Measurements from ENCODE around the gene TPX2.

TPX2 gene

DNA sequence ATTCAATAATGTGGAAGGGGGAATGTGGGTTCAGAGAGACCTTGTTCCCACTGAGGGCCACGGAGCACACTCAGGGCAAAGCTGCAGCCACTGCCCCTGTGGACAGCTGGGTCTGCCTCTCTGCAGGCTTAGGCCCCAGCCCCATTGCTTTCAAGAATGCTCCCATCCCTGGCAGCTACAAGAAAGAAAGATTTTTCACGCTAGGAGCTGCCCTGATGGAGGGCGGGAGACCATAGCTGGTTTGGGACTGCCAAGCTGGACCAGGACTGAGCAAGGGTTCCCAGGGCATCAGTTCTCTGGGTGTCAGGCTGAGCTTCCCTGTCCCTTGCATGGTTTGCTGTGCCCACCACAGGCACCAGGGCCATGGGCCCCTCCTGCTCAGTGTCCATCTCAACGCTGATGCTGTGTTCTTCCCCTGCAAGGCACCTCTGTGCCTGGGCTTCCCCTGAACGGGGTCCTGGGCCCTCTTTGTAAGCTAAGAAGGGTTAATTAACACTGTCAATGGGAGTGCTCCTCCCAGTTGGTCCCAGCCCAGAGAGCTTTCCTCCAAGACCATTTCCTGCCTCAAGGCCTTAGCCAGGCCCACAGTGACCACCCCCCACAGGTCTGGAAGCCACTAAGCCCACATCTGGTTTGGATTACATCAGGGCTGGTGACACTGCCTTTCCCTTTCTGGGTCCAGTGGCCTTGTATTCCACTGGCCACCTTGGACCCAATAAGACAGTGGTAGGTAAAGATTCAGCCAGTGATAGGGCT lies 97.9 kb downstream of the TPX2 start:
- no peak for DNase-seq

DNA sequence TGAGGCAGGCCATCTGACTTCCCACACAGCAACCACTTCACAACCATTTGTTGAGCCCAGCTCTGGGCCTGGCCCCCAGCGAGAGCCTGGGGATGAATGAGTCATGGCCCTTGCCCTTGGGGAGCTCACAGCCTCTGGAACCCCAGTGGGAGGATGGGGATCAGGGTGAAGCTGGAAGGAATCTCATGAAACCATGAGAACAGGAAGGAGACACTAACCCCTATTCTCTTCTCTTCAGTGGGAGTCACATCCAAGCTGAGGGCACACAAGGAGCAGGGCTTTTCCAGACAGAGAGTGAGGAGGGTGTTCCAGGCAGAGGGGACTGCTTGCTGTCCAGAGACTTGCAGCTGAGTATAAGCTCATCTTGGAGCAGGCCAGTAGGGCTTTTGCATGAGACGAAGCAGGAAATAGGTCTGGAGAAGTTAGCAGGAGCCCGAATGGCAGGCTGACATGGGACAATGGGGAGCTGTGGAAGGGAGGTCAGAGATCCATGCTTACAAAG lies 98.9 kb downstream of the TPX2 start:
- DNase-seq: no peak

DNA sequence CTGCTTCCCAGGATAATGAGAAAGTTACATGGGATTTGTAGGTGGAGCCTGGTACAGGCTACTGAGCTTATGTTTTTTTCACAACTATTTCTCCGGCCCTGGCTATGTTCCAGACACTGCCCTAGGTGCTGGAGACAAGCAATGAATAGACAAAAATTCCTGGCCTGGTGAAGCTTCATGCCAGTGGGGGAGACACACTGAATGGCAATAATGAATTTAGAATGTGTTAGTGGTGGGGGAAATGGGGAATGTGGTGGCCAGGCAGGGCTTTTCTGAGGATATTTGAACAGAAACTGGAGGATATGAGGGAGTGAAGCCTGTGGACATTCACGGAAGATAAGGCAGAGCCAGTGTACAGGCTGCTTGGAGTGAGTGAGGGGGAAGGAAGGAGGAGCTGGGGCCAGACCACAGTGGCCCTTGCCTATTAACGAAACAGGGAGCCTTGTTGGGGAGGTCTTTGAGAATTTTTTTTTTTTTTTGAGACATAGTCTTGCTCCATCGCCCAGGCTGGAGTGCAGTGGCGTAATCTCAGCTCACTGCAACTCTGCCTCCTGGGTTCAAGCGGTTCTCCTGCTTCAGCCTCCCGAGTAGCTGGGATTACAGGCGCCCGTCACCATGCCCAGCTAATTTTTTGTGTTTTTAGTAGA lies 99.7 kb downstream of the TPX2 start:
- no peak for DNase-seq

DNA sequence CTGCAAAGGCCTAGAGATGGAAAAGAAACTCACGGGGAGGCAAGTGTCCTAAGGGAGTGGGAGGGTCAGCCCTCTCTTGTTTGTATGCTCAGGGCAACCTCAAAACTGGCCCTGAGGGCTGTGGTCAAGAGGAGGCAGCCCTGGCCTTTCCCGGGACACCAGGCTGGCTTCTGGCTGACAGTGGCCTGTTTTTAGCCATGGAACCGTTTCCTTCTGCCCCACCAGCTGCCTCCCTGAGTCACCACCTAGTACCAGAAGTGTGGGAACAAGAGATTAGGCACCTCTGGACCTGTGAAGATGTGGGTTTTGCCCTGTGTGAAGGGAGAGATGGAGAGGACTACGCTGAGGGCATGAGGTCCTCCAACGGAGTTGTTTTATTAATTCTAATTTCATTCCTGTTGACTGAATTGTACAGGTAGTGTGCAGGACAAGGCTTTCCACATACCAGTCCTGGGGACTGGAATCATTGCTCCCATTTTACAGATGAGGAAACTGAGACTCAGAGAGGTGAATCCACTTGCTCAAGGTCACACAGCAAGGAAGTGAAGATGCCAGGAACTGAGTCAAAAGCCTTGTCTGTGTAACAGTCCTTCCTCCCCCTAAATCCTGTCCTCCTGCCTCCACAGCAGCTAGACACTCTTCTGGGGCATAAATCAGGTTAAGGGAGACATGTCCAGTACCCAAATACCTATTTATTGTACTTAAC lies 100.8 kb downstream of the TPX2 start:
- DNase-seq: no peak

DNA sequence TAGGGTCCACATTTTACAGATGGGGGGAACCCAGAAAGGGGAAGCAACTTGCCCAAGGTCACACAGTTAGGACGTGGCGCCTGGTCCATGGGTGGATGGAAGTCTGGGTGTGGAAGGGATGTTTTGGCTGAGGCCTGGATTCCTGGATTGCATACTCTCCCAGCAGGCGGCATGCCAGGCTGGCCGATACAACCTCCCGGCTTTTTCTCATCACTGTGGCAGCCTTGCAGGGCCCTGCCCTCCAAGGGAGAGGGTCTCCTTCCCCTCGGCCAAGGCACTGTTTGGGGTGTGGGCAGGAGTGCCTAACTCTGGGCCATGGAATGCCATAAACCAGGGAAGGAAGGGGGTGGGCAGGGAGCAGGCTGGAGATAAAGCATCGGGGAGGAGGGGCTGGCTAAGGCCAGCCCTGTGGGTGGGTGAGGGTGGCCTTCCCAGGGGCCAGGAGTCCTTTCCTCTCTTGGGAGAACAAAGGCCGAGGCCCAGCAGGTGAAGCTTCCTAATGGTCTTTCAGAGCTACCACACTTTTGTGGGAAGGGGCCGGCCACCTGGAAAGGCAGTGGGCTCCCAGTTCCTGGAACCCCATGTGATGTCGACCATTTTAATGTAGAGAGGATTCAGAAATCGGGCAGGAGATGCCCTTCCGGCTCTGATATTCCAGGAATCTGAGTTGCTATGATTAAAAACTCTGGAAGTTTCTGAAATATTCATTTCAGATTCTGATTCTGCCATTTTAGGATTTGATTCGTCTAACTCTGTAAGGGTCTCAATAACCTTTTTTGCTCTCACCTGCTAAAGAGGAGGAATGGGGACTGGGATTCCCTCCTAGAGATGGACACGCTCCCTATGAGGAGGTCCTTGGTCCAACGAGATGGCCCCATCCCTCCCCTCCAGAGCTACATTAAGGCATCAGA lies 102.1 kb downstream of the TPX2 start:
- no peak for DNase-seq

DNA sequence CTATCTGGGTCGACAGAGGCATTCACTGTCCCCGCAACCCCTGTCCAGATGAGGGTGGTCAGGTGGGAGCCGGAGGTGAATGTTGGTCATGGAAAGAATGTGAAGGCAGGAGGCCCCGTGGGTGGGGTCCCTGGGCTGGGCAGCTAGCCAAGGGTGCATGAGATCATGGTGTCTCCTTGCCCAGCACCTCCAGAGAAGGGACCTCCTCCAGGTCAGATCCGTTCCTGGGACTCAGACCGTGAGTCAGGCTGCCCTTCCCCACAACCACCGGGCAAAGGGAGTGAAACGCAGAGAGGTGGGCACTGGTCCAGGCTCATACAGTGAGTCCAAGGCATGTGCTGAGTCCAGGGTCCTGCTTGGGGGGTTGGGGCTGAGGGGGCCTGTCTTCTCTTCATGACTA lies 102.8 kb downstream of the TPX2 start:
- DNase-seq: no peak

DNA sequence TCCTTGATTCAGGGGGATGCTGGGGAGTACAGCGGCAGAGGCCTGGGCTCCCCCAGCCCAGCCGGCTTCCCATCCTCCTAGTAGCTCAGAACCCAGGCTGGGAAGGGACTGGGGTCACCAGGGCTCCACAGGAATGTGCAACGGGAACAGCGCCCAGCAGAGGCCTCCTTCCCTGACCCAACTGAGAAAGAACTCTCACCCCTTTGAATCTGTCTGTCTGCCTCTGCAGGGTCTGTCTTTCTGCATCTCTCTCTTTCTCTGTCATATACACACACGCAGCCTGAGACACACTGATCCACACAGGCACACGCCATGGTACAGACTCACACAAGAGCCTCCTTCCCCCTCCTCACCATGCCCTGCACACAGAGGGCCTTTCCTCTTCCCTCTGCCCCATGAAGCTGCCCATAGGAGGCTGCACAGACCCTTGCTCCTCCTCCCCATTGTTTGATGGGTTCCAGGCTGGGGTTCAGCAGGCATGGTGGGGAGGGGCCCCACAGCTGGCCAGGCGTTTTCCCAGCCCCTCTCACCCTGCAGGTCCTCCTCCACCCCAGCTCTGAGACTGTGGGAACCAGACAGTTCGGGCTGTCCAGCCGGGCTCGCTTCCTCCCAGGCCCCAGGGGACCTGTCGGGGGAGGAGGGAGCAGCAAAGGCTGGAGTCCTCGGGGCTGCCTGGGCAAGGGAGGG lies 103.5 kb downstream of the TPX2 start:
- DNase-seq: no peak

DNA sequence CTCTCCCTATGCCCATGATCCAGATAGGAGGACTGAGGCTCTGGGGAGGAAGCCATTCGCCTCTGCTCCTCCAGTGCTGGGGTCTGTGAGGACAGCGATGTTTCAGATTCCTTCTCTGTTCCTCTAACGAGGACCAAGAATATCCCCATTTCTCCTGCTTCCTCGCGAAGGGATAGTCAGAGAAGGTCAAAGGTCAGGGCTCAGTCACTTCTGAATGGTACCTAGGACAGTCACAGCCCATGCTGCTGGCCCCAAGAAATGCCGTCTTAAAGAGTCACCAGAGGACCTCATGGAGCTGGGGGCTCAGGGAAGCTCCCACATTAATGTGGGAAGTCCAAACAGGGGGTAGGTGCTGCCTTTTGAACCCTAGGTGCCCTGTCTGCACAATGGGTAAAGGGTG lies 104.2 kb downstream of the TPX2 start:
- no peak for DNase-seq

DNA sequence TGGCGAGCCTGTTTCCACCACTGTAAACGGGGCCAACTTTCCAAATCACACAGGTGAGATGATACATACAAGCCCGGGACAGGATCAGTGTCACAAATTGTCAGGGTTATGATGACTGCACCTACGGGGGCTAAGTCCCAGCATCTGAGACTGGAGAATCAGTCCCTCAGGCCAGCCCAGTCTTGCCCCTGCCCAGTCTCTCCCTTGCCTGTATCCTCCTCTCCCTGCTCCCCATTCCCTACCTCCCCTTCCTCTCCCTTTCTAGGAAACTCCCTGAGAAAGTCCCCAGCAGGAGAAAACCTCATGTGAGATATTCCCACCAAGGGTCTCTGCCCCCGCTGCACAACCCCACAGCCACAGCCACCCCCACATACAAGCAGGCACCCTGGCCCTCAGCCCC lies 104.8 kb downstream of the TPX2 start:
- no peak for DNase-seq

DNA sequence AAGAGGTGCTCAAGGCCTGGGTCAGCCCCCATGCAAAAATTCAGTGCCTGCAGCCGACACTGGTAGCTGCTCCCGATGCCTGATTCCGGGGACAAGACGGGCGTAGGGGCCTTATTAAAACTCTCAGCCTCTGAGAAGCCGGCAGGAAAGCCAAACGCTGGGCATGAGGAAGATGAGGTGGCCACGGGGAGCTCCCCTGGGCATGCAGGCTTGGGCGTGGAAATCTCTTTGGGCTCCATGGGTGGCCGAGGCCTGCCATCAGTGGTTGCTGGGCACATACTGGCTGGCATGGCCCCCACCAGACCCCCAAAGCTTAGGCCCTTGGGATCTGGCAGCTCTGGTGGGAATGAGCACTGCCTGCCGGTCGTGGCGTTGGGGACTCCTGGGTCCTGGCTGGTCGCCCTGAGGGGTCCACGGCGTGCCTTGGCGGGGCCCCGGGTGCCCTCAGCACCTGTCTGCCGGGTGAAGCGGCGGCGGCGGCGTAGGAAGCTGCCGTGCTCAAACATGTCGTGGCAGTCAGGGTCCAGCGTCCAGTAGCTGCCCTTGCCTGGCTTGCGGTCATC lies 105.7 kb downstream of the TPX2 start:
- DNase-seq: no peak

DNA sequence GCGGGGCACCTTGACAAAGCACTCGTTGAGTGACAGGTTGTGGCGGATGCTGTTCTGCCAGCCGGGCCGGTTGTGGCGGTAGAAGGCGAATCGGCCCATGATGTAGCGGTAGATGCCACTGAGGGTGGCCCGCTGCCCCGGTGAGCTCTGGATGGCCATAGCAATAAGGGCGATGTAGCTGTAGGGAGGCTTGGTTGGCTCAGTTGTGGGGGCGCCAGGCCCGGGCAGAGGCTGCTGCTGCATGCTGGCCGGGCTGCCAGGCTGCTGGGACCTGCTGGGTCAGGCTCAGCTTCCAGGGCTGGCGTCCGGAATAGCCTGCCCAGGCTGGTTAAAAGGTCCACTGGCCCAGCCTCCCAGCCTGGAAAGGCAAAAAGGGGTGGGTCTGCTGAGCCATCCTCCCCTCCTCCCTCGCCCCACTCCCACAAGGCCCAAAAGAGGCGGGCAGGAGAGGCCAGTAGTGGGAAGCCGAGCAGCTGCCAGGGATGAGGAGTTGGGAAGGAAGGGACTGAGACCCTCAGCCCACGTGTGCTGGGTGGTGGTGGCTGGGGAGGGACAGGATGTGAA lies 106.3 kb downstream of the TPX2 start, which contains the start of gene FOXS1:
Gene FOXS1, minus strand, starts transcription at position 305 of the 564 bp plus-strand sequence. Its CDS starts 62 bp downstream, at position 243.
- no peak for DNase-seq

DNA sequence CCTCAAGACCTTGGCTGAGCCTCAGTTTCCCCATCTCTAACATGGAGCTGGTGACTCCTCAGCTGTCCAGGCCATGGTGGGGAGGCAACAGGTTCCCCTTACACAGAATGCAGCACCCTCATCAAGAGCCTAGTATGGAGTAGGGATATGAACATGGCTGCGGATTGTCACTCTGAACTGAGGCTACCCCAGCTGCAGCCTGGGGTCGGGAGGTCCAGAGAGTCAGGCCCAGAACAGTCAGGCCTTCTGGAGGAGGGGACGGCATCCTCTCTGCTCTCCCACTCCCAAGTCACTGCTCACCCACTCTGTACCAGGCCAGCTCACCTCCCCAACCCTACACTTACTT lies 107.7 kb downstream of the TPX2 start:
- DNase-seq: no peak

DNA sequence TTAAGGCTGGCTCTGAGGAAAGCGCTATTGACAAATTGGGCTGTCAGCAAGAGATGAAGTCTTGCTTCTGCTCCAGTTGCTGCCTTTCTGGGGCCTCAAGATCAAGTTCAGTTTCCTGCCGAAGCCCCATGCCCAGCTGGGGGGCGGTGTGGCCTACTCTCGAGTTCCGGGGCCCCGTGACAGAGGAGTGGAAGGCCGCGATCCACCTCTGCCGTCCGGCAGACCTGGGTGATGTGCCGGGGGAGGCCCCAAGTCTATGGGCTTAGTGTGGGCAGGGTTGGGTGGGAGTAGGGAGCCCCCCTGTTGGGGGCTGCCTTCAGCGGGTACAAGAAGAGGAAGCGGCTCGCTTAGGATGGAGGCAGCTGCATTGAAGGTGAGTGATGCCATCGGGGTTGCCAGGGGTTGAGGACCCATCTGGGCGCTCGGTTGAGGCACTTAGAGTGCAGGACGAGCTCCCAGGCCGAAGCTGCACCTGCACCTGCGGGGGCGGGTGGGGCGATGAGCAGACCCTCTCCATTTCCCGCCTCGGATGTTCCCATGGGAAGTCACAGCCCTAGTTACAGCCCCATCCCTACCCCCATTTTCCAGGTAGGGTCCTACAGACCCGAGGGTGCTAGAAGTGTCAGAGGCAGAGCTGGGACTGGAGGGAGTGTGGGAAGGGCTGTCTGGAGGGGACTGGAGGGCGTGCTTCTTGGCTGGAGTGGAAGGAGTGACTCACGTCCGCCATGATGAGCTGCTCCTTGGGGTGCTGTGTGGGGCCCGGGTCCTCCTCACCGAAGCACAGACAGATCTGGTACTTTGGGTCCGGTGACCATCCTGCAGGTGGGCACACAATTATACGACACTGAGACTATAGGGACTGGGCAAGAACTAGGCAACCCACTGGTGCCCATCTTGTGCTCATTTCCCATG lies 109.3 kb downstream of the TPX2 start:
- DNase-seq: no peak

DNA sequence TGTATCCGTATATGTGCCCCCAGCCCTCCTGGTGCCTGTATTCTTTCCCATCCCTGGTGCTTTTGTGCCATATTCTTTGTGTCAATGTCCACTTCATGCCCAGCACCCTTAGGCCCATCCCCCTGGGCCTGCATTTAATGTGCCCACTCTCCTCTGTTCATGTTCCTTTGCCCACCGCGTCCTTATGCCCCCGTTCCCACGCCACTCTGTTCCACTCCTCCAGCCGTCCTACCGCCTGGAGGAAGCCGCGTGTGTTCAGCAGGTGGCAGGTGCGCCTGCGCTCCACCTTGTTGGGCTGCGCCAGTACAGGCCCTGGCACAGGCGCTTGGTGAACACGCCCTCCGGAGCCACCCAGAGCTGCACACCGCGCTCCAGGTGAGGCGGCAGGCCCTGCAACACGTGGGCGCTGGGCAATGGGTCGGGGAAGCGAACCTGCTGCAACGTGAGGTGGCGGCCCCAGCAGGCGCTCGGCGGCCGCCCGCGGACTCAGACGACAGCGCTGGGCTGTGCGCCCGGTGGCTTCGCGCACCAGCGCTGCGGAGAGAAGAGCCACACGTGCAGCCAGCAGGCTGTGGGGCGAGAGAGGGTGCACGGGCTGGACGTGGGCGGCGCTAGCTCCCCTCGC lies 110.3 kb downstream of the TPX2 start:
- DNase-seq: no peak
